CD1c-positive myeloid dendritic cell (primary cell): ENCODE results near the gene CC2D2B.
"Not testable (repeated sequence)": the region's sequence is repeated elsewhere in the genome, so short reads cannot be mapped to it uniquely, and the experiment has no call there.

Experiments
- DNase-seq: peaks from one replicate; pipeline ENCODE4 v3.0.0-alpha.2; 2016; ENCODE audit errors: extremely low spot score

The CC2D2B gene, protein sequence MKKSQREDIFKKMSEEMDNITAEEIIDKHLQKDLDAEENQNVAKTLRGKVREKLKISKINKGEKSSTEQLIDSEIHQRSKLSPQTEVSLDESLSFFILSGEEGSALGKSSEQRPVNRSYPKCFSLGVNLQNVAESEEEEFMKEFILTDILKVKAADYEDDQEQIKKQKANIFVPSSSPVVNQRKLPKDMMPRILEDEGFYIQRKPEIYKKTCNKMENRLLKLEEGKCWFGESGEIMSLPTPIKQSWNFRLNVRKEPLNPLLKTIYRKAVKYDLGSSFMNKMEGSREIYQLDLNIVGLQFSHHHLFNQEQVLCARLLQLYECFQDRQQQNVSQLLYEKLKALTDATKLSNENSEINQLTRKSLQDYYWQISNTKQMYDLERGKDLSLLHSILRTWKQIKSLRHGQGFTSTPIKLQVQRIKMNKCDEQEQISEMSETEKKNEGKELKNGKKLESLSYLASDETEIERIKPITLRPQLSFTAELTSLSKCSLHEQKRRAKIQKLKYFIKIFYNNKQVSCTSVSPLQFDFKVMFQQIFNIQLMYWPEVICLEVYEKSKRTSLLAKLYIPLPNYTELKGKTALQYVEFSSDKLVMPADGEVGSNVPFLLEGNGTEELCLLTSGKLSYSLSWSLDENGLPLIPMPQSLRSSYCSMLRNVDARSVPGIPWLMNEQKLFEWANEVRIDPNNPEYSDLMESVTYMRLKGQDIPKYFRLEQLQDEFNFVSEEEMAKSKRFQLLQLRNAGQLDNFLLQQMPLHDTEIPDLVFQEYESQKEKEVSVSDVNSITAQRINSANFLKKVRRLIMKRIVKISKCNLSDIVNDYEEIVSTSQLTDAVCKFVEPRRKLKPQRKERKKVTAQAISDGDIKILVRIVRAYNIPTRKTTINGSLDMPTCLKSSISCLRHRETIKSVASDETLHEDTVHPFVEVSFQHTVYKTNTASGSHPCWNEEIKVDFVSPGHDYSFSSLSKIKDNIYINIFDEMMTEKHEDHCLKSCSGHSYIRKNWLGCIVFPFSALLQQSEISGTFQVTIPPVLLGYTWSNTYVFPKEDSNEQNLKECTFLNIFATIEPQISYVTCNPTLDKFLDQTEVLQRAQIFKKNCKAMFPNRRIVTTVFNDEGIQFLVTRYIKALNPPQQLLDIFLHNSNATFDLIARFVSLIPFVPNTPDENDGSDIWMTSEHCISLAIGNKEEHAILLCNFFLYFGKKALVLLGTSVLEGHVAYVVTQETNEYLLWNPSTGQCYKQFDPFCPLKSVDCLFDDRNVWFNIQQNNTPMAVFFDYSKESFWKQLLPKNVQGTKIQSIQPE (N-terminal part only)

GRCh38 chr10:95907456-95908253, at the start of gene CC2D2B:
TSS of gene CC2D2B (plus strand) at chr10:95907975. CDS start at chr10:95911324, 3,349 bp downstream.
- peak; percentile 69 for DNase-seq

DNA sequence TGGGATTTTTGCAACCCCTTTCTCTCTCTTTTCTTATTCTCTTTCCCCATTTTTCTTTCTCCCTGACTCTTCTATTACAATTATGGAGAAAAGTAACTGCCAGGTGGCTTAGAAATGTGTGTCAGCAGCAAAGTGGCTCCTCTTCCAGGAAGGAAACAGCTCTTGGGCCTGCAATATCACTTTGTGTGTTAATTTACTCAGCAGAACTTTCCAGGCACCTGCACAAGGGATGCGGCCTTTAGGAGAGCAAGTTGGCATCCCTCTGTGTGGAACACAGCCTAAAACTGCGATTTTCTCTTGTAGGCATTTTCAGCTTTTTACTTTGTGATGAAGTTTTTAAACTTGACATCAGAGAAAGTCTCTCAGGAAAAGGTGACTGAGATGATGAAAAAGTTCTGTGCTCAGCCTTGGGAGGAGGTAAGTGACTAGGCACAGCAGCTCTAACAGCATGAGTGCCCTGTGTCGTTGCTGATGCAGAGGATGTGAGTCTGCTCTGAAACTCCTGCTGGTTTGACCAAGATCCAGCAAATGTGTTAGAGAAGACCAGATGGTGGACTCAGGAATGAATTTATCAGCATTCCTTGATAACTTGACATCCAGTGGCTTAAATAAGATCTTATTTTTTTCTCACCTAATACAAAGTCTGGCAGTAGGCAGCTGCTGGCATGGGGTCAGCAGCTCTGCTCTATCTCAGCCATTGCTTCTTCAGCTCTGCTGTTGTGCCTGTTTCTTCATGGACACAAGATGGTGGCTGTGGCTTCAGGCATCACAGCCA, 47.4 kb upstream of the CC2D2B start:
- no peak for DNase-seq

DNA sequence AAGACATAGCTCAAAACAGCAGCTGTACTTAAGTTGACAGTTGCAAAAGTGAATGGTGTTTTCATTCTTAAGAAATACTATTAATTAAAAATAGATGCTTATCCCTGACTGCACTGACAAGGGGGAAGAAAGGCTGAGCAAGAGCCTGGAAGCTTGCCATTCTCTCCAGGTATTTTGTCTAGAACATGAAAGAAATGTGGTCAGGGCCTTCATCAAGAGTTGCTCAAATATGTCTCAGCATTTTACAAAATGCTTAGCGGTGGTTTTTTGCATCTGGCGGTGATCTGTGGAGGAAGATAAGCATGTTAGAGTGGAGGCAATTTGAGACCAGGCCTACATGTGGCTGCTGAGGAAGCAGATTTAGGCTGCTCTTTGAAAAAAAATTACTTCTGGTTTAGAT, 46.4 kb upstream of the CC2D2B start:
- DNase-seq = no peak

DNA sequence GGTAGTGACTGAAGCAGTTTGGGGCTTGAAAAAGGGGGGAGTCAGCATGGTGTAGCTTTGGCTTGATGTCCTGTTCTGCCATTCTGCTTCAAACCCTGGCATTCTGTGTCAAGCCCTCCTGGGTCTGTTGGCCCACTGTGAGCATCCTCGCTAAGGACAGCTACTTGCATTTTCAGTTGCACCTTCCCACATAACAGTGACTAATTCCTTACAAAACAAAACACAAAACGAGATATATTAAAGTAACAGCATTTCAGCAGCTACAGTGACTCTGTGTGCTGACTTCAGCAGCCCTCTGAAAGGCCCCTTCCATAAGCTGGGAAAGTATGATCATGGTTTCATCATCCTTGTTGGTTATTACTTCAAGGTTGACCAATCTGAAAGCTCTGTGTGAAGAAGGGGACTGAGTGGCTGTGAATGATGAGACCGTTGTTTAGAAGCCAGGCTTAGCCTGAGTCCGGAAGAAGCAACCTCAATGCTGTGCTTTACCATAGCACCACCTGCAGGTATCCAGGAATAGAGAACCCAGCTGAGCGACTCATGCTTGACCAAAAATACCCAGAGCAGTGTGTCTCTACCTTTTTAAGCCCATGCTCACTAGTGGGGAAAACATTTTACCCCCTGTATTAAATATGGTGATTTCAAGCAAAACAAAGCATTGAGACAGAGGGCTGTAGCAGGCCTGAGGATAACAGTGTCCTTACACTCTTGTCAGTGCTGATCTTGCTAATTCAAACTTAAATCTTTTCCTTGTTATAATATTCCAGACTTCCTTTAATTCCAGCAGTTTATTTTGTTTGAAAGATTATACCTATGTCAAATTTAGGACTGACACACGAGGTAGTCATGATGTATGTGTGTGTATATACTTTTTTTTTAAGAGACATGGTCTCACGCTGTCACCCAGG, 42.6 kb upstream of the CC2D2B start:
- DNase-seq = peak; percentile 63

DNA sequence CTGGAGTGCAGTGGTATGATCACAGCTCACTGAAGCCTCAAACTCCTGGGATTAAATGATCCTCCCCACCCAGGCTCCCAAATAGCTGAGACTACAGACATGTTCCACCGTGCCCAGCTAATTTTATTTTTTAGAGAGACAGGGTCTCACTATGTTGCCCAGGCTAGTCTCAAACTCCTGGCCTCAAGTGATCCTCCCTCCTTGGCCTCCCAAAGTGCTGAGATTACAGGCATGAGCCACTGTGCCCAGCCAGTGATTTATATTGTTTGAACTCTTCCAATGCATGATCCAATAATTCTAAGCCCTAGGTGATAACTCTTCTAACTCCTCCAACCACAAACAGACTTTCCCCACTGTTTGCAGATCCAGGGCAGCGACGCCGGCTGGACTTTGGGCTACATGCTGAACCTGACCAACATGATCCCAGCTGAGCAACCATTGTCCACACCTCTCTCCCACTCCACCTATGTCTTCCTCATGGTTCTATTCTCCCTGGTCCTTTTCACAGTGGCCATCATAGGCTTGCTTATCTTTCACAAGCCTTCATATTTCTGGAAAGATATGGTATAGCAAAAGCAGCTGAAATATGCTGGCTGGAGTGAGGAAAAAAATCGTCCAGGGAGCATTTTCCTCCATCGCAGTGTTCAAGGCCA, 41.8 kb upstream of the CC2D2B start:
- no peak for DNase-seq

GRCh38 chr10:95866467-95866842, 41.3 kb upstream of the CC2D2B start:
- no peak for DNase-seq

GRCh38 chr10:95867866-95868265, 39.9 kb upstream of the CC2D2B start:
- no peak for DNase-seq

- DNase-seq = no peak
Observed at GRCh38 chr10:95872158-95872711, 35.5 kb upstream of the CC2D2B start.

DNA sequence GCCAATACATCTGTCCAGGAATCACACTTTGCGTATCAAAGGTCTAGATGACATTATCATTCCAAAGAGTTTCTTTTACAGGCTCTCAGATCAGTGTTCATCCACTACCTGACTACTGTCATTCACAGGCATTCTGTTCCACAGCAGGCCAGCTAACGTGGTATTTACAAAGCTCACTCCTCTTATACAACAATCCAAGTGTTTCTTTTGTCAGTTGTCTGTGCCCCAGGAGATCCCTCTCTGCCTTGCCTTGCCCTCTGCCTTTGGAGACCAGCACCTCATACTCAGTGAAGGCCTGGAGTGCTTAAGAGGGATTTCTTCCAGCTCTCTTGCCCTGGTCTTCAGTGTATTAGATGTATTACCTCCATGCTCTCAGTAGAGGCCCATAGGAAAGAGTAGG, 34.6 kb upstream of the CC2D2B start:
- no peak for DNase-seq

GRCh38 chr10:95873651-95874050, 34.1 kb upstream of the CC2D2B start:
- no peak for DNase-seq

- not testable (repeated sequence) for DNase-seq
Observed at GRCh38 chr10:95874783-95875182, 33.0 kb upstream of the CC2D2B start.

DNA sequence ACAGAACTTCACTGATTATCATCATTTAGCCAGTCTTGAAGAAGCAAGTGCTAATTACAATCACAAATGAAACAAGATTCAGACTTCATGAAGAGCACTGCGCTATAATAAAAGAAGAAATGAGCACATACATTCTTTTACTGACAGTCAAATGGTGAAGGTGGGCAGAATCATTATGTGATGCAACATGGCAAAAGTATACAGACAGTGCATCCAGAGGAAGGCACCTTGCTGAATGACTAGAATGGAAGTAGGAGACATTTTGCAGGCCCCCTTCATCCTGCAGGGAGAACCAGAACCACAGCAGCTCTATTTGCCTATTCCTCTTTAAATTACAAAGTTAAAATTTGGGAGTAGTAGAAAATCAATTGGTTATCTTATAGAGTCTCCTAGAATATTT, 31.0 kb upstream of the CC2D2B start:
- no peak for DNase-seq

GRCh38 chr10:95877881-95878280, 29.9 kb upstream of the CC2D2B start:
- DNase-seq = peak; percentile 16

GRCh38 chr10:95880704-95881103, 27.1 kb upstream of the CC2D2B start:
- DNase-seq = no peak

DNA sequence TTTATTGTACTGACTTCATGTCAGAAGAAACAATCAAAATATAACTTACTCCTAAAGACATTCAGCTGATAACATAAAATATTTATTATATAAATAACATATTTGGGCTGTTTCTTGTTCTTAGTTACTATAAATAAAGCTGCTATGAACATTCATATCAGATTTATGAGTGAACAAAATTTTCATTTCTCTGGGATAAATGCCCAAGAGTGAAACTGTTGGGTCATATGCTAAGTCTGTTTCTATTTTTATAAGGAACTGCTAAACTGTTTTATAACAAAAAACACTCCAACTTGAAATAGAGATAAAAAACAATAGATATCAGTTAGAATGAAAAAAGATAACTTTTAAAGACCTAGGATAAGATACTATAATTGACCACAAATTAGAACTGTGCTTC, 26.5 kb upstream of the CC2D2B start:
- DNase-seq = no peak

DNA sequence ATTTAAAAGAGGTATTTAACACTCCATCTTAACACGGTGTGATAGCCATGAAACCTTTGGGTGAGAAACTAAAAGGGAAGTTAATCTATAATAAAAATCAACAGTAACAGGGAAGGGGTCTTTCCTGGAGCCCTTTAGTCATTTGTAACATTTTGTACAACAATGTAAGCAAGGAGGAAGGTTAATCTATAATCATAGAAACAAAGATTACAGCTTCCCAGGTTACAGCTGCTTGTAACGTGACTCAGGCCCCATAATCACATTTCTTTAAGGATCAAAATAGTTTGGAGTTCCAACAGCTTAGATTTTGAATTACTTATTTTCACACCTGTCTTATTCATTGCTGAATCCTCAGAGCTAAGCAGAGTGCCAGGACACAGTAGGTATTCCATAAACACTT, 17.9 kb upstream of the CC2D2B start:
- no peak for DNase-seq

DNA sequence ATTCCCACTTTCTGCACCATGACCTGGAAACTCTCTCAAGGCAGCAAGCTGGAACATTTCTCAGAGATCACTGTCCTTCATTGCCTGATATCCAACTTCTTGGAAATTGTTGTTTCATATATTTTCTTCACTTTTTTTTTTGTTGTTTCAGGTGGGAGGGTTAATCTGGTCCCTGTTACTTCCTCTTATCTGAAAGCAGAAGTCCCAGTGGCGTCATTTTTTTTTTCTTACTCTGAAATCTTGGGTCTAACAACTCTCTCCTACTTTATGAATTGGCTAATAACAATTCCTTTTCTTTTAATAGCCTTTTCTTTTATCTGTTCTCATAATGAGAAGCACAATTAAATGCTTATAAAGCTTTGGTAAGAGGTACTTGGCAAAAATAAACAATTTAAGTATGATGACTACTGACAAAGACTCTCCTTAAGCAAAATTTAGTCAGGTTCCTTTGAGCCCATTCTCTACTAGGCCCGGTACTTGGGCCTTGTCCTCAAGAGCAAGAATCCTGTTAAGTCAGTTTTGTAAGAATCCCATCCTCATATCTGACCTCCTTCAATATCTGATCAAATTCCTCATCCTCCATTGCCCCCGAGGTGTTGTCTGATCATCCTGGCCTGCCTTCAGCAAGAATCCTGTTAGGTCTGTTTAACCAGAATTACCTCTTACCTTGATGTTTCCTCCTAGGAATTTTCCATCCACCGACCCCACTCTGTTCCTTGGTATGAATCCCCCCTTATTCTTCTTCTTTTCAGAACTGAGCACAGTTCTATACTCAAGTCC, 11.5 kb upstream of the CC2D2B start:
- peak; percentile 79 for DNase-seq
